CD4-positive, alpha-beta T cell treated with Interleukin-17A for 1 hour (primary cell): ENCODE results near the gene TBC1D12.

Experiments
- DNase-seq: peaks from one replicate; pipeline ENCODE4 v3.0.0-alpha.2; 2020

TBC1D12 gene

DNA sequence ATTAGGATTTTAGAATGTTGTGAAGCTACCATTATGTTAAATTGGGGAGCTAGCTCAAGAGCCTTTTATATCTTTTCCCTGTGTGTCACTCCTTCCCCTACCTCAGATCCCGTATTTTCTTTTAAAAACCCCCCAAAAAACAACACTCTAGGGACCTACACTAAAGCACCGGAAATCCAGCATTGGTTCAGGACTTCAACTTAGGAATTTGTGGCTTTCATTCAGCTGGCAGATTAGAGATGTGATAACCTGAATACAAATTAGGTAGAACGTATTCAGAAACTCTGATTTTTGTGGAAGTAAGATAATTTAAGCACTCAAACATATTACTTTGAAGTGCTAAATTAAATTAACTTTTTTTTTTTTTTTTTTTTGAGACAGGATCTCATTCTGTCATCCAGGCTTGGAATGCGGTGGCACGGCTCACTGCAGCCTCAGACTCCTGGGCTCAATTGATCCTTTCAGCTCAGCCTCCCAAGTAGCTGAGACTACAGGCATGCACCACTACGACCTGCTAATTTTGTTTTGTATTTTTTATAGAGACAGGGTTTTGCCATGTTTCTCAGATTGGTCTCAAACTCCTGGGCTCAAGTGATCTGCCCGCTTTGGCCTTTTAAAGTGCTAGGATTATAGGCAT, 6.8 kb downstream of the TBC1D12 start:
- no peak for DNase-seq

DNA sequence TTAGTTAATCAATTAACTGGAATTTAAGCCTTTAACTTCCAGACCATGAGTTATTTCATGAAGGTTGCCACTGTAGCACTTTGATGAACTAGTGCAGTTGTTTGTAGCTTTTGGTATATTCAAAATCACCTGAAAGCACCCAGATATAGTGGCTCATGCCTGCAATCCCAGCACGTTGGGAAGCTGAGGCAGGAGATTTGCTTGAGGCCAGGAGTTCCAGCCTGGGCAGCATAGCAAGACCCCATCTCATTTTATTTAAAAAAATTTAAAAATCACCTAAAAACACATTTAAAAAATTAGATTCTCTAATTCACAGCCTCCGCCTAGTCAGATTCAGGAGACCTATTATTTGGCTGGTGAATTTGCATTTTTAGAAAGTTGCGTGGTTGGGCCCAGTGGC, 9.0 kb downstream of the TBC1D12 start:
- DNase-seq: no peak

DNA sequence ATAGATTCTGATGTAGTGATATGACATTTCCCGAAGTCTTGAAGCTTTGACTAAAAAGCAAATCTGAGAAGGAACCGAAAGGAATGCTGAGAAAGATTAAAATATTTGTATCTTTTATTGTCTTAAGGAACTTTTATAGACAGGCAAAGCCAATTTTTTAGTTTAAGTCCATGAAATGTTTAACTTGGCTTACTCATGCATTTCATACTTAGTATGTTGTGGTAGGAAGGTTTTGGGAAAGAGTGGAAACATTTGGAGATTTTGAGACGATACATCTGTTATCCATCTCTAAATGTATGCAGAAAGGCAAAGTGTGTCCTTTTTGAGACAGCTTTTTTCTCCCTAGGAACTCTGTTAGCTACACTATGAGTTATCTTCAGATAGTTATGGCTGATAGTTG, 10.1 kb downstream of the TBC1D12 start:
- no peak for DNase-seq

DNA sequence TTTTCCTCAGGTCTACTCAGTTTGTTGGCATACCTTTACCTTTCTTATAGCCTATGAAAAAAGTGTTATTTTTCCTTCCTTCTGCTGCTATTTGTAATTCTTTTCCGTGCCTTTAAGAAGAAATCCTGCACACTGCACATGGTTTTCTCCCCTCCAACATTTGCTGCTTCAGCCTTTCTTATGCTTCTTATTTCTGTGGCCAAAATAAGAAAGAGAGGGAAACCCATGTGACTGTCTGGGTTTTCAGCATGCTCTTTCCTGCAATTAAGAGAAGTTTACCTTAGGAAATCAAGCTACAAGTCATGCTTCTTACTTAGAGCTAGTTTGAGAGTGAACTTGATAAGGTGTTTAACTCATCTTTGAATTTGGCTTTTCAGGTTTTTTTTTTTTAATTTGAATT, 11.0 kb downstream of the TBC1D12 start:
- no peak for DNase-seq

DNA sequence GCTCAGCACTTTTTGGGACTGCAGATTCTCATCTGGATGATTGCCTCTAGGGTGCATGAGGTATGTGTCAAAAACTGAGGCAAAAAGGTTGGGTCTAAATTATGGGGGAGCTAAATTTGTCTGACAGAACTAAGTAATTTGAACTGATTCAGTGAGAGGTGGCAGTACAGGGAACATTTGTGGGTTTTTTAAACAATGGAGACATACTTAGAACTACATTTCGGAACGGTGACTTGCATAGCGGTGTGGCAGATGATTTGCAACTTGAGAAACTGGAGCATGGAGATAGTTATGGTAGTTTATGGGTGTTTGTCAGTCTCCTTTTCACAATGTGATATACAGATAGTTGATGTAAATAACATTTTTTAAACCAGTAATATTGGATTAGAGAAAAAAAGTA, 14.6 kb downstream of the TBC1D12 start:
- no peak for DNase-seq

DNA sequence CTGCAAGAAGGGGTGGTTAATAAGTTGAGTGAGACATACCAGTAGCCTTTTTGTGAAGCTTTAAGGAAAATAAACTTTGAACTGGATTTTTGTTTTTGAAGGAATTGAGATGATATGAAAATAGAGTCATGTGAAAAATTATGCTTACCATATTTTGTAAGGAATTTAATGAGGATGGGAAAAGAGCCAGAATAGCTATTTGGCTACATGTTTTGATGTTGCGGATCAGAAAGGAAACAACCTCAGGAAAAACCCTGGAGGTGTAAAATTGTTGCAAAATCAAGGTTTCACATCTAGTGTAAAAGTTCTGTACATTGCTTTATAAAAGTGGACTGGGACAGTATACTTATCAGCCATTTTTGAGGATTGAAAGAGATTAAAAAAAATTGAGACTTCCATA, 15.0 kb downstream of the TBC1D12 start:
- DNase-seq: no peak

DNA sequence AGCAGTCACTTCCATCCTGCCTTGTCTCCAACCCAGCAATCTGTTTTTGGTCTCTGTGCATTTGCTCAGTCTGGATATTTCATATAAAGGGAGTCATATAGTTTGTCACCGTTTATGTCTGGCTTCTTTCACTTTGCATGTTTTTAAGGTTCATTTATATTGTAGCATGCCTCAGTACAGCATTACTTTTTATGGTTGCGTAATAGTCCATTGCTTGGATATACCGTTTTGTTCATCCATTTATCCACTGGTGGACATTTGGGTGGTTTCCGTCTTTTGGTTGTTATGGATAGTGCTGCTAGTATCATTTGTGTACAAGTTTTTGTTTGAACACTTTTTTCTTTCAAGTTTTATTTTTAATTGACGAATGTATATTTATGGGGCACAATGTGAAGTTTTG, 18.2 kb downstream of the TBC1D12 start:
- DNase-seq: no peak

DNA sequence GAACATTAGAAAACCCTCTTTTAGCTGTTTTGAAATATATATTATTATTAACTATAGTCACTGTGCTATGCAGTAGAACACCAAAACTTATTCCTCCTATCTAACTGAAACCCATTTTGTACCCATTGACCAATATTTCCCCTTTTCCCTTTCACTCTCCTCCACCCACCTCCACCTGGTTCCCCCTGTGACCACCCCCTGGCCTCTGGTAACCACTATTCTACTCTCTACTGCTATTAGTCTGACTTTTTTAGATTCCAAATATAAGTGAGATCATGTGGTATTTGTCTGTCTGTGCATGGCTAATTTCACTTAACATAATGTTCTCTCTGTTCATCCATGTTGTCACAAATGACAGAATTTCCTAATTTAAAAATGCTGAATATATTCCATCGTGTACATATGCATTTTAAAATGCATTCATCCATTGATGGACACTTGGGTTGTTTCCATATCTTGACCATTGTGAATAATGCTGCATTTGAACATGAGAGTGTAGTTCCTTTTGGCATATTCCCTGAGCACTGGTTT, 18.7 kb downstream of the TBC1D12 start:
- no peak for DNase-seq

DNA sequence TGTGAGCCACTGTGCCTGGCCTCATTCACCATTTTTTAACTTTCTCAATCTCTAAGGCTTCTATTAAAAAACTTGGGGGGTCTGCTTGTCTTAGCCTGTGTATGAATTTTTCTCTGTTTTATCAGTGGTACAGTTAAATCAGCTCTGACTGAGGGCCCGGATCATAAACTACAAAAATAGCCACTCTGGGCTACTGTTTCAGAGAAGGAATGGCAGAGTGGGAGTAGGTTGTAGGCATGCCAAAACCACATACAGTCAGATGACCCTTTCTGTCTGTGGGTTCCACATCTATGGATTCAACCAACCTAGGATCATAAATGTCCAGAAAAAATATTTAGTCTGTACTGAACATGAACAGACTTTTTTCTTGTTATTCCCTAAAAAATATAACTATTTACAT, 21.3 kb downstream of the TBC1D12 start:
- DNase-seq: no peak

DNA sequence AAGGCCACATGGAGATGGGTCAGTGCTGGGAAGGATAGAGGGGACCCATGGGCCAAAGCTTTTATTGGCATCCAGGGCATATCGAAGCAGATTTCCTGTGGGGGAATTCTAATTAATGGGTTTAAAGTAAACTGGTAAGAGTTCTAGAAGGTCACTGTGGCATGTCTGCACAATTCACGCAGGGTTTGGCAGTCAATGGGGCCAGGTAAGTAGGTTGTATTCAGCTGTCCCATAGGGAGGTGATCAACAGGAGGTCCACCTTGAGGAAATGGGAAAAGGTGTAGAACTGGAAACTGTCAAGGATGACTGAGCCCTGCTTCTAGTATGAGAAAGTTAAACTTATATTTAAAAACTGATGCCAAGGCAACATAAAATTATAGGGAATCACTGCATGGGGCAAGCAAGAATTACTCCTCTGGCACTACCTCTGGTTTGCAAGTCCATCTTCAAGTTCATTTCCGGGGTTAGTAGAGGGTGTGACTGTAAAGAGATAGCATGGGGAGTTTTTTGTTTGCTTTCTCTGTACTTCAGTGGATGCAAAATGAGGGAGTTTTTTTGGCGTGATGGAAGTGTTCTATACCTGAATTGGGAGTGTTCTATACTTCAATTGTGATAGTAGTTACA, 22.5 kb downstream of the TBC1D12 start:
- DNase-seq: no peak

DNA sequence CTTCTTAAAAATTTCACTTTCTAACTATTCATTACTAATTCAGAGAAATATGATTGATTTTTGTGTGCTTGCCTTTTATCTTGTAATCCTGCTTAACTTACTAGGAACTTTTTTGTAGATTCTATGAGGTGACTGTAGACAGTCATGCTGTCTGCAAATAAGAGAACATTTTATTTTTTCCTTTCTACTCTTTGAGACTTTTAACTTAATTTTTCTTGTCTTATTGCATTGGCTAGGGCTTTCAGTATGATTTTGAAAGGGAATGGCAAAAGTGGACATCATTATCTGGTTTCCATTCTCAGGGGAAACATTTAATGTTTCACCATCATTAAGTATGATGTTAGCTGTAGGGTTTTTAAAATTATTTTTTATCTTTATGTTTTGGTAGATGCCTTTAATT, 23.6 kb downstream of the TBC1D12 start:
- DNase-seq: no peak

DNA sequence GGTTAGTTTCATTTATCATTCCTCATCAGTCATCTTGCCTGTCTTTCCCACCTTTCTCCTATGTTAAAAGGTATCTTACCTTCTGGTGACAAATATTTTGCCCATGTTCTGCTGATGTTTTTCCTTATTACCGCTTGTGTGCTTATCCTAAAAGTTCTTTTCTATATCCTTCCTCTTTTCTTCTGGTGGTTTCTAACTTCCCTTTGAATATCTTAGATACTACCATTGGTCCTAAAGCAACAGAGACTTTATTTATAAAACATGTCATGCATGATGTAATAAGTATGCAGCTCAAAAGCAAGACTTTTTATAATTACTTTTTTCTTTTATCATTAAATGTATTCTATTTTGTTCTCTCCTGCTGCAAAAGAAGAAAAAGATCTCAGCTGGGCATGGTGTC, 24.8 kb downstream of the TBC1D12 start:
- no peak for DNase-seq

DNA sequence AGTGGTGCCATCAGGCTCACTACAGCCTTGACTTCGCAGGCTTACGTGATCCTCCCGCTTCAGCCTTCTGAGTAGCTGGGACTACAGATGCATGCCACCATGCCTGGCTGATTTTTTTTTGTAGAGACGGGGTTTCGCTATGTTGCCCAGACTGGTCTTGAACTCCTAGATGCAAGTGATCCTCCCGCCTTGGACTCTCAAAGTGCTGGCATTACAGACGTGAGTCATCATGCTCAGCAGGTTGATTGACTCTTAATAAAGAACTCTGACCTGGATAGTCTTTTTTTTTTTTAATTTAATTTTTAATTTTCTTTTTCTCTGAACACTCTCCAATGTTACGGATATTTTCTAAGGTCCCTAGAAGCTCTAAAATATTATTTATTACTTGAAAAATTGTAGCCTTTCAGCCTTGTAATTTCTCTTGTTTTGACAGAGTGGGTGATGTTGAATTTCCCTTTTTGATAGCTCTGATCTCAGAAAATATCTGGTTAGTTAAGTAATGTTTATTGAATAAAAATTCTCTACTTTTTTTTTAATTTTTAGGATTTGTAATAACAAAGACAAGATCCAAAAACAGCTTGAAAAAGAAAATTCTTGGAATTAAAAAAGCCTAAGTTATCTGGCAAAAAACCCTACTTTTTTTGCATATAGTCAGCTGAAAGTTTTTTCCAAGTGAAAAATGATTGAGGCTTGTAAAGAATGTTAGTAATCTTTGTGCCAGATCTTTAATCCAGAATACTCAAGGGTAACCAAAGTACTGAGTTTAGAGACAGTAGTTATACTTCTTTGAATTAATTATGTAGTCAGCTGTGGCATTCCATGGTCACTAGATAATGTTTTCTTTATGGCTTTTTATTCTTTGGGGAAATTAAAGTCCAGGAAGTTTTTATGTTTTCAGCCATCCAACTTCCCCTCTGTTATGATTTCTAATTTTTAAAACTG, 26.7 kb downstream of the TBC1D12 start:
- no peak for DNase-seq

DNA sequence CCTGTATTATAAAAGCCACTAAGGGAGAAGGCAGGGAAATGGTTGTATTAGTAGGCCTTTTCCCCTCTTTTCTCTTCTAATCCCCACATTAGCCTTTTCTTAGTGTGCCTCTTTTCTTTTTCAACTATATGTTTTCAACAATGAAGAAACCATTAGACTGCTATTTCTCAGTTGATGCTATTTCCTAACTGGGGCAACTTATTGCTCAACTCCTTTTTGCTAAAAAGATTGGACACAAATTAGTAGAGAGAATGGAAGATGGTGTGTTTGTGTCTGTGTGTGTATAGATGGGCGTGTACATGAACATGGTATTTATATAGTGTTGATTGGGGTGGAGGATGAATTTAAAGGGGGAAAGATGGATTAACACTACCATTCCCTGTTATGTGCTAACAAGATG, 28.4 kb downstream of the TBC1D12 start:
- DNase-seq: no peak

DNA sequence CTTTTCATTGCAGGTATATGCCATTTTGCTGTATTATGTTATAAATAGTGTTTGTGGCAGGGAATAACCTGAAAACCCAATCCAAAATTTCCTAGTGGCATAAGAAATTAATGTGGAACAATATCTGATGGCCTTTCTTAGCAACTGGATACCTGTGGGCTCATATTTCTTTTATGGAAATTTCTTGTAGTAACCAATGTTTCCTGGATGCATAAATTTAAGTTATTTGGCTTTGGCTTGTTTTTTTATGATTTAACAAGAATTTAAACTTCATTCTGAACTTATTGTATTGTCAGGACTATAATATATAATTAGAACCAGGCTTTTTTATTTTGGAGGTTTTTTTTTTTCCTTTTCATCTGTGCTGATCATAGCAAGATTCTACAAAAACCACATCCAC, 30.1 kb downstream of the TBC1D12 start:
- no peak for DNase-seq

DNA sequence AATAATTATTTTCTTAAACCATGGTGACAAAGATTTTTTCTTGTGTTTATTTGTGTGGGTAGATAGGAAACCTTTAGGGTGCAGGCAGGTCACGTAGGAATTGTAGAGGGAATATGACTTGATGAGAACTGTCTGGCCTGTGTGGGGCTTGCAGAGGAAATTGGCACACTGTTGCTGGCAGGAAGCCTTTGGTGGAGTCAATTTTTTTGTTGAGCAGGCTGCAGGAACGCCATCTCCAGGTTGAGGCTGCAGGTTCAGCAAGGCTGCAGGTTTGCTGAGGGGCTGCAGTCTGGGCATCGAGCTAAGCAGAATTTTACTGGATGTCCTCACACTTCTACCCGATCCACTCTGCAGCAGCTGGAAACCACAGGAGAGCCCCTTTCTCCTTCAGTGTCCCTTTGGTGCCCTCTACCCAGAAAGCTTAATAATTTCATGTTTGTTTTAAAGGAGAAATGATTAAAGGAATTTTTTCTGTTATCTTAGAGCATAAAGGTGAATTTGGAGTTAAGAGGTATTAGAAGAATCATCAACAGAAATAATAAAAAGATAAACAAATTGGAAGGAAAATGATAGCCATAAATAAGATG, 37.0 kb downstream of the TBC1D12 start:
- no peak for DNase-seq

DNA sequence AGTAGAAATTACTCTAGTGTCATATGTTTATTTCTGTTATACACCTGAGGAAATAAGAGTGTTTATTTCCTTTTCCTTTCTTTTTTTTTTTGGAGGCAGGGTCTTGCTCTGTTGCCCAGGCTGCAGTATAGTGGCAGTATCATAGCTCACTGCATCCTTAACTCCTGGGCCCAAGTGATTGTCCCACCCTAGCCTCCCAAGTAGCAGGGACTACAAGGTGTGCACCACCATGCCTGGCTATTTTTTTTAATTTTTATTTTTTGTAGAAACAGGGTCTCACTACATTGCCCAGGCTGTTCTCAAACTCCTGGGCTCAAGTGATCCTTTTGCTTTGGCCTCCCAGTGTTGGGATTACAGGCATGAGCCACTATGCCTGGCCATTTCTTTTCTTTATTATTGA, 37.8 kb downstream of the TBC1D12 start:
- DNase-seq: no peak

DNA sequence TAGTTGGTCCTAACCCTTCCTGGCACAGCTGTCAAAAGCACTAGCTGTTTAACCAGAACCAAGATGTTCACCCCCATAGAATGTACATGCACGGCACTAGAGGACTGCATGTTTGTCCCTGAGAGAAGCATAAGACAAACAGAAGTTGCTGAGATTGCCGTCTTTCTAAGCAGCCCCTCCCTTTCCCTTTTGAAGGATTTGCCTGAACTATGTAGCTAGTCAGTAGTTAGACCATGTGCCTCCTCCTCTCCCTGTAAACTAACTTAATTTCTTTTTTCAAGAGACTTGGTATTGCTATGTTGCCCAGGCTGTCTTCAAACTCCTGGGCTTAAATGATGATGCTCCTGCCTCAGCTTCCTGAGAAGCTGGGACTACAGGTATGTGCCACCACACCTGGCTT, 40.7 kb downstream of the TBC1D12 start:
- no peak for DNase-seq

DNA sequence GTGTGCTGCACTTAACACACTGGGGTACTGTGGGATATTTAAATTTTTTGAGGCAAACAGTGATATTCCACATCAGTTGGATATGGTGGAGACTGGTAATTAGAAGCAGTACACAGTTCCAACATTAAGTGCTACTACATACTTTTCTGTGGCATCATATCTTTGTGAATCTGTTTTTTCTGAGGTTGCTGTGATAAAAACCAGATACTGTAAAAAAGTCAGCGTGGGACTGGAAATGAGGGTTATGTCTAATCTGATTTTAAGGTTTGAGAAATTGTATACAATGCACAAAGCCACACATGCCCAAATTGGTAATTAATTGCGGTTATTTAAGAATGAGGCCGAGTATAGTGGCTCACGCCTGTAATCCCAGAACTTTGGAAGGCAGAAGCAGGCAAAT, 41.2 kb downstream of the TBC1D12 start:
- no peak for DNase-seq

DNA sequence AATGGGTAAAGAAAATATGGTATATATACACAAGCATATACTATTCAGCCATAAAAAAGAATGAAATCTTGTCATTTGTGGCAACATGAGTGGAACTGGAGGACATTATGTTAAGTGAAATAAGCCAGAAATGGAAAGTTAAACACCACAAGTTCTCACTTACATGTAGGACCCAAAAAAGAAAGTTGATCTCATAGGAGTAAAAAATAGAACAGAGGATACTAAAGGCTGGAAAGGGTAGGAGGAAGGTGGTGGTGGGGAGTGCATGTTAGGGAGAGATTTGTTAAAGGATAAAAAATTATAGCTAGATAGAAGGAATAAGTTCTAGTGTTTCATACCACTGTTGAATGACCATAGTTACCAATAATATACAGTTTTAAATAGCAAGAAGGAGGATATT, 48.4 kb downstream of the TBC1D12 start:
- no peak for DNase-seq

DNA sequence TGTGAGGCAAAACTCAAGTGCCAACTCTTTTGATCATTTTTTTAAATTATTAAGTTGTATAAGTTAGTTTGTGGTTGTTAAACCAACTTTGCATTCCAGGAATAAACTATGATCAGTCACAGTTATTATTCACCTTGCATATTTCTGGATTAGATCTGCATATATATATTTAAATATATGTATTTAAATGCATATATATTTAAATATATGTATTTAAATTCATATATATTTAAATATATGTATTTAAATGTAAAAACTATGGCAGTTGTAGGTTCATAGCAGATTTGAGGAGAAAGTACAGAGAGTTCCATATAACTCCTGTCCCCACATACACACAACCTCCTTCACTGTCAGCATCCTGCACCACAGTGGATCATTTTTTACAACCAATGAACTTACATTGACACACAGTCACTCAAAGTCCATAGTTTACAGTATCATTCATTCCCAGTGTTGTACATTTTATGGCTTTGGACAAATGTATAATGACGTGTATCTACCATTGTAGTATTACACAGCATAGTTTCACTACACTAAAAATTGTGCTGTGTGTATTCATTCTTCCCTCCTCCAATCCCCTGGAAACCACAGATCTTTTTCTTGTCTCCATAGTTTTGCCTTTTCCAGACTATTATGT, 49.7 kb downstream of the TBC1D12 start:
- DNase-seq: no peak

DNA sequence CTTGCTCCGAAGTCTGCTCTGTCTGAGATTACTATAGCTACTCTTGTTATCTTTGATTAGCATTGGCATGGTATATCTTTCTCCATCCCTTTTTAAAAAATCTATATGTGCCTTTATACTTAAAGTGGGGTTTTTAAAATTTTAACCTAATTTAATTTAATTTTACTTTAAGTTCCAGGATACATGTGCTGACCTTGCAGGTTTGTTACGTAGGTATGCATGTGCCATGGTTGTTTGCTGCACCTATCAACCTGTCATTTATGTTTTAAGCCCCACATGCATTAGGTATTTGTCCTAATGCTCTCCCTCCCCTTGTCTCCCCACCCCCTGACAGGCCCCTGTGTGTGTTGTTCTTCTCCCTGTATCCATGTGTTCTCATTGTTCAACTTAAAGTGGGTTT, 54.6 kb downstream of the TBC1D12 start:
- no peak for DNase-seq

DNA sequence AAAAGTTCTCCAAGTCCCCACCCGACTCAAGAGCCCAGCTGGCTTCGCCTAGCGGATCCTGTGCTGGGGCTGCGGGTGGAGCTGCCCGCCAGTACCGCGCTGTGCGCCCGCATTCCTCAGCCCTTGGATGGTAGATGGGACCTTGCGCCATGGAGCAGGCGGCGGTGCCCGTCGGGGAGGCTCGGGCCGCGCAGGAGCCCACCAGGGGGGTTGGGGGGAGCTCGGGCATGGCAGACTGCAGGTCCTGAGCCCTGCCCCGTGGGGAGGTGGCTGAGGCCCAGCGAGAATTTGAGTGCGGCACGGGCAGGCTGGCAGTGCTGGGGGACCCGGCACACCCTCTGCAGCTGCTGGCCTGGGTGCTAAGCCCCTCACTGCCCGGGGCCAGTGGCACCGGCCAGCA, 57.0 kb downstream of the TBC1D12 start:
- DNase-seq: no peak
